NCI-H1930 (cell line): ENCODE measurements around the gene GAS7.

Source experiments
- DNase-seq, 2 experiments: peaks; one replicate each; lab custom pipeline; 2025; lab: John Stamatoyannopoulos, UW

The GAS7 gene

DNA sequence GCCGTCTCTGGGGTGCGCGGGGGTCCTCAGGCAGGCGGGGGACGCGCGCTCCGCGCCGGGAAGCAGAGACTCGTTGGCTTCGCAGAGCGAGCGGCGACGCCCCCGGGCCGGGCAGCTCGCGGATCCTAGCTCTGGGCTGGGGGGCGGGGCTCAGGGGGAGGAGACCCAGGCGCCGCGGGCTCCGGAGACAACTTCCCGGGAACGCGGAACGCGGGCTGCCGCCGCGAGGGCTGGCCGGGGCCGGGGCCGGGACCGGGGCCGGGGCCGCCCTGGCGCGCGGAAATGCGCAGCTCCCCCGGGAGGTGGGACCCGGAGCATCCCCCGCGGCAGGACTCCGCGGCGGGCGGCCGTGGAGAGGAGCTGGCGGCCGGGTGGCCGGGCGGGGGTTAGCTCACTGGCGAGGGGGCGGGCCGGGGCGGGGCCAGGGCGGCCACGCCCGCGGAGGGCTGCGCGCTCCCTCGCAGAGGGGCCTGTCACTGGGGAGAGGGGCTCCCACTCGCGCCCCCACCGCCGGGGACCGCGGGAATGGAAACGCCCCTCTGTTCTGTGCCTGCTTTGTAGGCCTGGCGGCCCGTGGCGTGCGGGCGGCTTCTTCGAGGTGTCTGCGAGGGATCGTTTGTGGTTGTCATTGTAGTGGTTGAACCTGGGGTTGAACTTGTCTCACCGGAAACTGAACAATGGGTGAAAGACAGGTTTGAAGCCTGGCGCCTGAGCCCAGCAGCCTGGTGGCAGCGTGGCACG, at the start of gene GAS7:
Gene GAS7 (minus strand): TSS at position 98 of the 741 bp plus-strand sequence.
- DNase-seq, result no peak

DNA sequence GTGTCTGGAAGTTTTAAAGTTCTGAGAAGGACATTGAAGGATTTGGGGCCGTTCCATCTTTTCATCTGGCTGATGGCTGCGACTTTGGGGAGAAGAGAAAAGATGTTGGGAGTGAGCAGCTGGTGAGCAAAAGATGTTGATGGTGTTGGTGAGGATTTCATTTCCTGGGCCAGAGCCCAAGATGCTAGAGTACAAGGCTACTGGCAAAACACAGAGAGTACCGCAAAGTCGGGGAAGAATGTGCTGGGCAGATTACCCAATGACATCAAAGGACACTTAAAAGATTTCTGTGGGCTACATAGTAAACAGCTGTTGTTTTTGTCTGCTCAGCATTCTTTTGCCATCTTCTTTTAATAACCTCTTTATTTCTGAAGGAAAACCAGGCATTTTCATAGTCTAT, 49.4 kb upstream of the GAS7 start:
- DNase-seq, result no peak

DNA sequence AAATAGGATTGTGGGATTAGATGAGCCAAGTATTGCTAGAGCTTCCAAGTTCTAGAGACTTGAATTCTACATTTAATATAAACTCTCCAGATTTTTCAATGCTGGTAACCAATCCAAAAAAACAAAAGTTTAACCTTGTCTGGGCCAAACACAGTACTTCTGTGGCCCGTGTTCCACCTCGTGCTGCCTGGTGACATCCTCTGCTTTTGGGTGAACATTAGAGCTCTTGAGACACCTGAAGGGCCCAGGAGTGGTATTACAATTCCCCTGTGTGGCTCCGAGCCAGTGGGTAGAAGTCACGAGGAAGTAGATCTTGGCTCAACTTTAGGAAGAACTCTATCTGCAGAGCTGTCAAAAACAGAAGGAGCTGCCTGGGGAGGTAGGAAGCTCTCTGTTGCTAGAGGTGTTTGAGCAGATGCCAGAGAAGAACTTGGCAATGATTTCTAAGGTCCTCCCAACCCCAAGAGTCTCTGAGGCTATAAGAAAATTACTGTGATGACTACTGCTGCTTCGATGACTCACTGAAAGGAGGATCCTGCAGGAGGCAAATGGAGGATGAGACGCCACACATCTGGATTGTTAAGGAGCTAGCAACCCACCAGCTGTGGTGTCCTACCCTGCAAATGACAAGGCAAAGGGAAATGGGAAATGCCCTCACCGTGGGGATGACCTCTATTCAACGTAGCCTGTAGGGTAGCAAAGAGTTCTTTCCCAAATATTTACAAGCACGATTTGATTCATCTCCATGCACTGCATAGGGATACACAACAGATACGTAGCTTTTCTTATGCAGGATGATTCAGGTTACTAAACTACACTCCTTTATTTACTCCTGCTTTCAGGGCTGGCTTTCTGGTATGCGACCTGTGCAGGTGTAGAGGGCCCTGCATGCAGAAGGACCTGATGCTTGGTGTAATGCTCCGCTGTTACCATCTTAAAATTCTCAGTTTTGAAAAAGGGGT, 45.8 kb upstream of the GAS7 start:
- no peak for DNase-seq

DNA sequence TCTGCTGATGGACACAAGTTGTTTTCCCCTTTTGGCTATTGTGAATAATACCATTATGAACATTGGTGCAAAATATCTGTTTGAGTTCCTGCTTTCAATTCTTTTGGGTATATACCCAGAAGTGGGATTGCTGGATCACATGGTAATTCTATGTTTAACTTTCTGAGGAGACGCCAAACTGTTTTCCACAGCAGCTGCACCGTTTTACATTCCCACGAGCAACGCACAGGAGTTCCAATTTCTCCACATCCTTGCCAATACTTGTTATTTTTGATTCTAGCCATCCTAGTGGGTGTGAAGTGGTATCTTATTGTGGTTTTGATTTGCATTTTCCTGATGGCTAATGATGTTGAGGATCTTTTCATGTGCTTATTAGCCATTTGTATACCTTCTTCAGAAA, 43.4 kb upstream of the GAS7 start:
- no peak for DNase-seq

DNA sequence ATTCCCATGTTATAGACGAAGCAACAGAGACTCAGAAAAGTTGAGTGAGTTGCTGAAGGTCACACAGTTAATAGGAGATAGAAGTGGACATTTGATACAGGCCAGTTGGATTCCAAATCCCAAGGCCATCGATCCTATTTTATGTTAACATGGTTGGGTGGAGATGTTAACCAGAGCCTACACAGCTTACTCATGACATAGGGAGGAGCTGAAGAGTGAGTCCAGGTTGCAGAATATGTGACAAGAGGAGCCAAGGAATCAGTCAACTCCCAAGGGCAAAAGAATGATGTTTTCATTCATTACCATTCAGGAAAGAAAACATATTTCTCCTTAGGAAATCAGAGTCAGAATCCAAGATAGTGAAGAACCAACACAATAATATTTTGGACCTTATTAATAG, 40.3 kb upstream of the GAS7 start:
- DNase-seq, result no peak

DNA sequence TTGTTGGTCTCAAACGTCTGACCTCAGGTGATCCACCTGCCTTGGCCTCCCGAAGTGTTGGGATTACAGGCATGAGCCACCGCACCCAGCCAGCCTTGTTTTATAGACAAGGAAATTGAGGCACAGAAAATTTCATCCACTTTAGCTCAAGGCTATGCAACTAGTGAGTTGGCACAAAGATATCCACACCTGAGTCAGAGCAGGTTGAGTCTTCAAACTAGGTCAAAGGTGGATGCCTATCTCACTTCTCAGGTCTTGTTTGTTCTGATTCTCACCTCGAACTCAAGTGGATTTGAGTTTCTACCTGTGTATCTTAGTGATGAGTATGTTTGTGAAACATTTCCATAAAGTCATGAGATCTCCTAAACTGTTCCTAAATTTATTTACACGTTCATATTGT, 35.6 kb upstream of the GAS7 start:
- DNase-seq, result no peak

DNA sequence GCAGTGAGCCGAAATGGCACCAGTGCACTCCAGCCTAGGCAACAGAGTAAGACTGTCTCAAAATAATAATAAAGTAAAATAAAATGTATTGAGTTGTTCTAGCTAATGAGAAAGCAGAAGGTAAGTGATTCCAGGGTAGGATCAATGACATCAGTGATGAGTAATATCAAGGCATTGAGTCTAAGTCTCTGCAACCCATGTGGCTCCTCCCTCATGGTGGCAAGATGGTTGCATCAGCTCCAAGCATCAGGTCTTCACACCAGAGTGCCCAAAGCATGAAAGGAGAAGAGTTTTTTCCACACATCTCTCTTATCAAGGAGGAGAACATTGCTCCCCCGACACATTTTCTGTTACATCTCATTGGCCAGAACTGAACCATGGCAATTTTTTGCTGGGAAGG, 34.8 kb upstream of the GAS7 start:
- DNase-seq, result no peak

DNA sequence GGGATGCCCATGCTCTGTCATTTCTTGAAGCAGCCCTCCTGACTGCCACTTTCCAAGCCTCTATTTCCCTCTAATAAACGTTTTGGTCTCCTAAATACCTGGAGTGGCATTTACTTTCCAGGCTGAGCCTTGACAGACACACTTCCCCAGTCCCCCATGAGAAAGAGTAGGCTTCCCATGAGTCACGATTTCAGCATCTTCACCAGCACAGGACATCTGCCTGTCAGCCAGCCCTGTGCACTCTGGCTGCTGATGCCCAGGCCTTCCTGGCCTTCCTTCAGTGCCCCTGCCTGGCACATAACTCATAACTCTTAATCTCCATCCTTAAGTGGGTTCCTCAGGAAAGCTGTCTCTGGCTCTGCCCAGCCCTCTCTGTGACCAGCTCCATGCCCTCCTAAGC, 30.8 kb upstream of the GAS7 start:
- no peak for DNase-seq

DNA sequence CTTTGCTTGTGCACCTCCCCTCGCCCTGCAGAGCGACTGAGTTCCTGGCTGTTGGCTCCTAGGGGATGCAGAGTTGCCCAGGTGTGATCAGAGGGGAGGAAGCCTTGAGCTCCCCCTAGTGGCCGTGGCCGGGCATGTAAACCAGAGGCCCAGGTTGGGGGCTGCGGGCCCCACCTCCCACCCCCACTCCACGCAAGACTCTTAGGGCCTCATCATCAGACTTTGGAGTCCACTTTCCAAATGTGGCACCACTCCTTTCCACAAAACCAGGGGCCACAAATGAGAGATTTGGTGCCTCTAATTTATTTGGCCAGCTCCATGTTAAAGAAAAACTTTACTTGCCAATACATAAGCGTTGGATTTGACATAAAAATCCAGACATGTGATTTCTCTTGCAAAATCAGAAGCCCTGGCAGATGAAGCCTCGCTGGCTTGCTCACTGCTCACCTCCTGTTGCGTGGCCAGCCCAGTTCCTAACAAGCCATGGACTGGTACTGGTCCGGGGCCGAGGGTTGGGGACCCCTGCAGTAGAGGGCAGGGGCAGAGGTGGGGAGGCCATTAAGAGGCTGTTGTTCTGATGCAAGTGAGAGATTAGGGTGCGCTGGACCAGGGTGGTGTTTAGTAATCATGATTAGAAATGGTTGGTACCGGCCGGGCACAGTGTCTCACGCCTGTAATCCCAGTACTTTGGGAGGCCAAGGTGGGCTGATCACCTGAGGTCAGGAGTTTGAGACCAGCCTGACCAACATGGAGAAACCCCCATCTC, 28.7 kb upstream of the GAS7 start:
- peak in 1 of 2 experiments; percentile 36 for DNase-seq

DNA sequence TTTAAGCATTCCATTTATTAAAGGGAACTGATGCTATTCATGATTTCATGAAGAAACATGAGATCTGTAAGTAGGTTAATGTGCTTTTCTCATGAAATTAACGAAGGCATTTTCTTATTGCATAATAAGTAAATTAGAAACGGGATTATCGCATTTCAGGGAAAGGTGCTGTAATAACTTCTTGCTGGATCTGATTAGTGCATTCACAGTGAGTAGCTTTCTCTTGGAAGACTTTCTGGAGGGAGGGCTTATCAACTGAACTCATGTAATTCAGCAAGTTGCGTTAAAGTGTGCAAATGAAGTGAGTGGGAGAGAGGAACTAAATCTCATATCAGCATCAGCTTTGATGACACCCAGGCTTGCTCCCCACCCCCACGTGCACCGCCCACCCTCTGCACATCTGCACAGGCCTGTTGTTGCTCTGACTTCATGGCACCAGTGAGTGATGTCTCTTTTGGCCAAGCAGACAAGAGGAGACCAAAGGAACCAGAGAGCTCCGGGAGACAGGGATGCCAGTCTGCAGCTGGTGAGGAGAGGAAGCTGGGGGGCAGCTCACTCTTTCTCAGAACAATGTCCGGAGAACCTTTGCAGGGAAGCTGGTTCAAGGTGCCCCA, 26.3 kb upstream of the GAS7 start:
- no peak for DNase-seq

DNA sequence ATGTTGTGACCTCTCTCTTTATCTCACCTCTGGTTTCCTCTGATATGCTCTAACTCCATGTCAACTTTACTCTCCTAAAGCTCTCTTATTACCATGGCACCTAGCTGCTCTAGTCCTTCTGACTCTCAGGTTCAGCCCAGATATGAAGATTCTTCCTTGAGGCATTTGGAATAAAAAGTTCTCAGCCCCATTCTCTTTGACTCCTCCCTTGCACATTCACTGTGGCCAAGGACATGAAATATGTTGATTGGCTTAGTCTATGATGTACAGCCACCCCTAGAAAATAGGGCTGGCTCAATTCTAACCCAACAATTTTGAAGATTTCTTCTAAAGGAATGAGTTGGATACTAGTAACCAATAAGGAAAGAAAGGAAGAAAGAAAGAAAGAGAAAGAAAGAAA, 20.8 kb upstream of the GAS7 start:
- DNase-seq, result no peak

DNA sequence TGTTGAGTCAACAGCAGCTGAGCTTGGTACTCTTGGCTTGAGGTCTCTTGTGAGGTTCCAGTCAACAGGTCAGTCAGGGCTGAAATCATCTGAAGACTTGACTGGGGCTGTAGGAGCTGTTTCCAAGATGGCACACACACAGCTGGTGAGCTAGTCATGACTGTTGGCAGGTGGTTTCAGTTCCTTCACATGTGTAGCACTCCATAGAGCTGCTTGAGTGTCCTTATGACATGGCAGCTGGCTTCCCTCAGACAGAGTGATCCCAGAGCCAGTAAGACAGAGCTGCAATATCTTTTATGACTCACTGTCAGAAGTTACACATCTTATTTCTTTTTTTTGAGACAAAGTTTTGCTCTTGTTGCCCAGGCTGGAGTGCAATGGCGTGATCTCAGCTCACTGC, 19.5 kb upstream of the GAS7 start:
- DNase-seq, result no peak

DNA sequence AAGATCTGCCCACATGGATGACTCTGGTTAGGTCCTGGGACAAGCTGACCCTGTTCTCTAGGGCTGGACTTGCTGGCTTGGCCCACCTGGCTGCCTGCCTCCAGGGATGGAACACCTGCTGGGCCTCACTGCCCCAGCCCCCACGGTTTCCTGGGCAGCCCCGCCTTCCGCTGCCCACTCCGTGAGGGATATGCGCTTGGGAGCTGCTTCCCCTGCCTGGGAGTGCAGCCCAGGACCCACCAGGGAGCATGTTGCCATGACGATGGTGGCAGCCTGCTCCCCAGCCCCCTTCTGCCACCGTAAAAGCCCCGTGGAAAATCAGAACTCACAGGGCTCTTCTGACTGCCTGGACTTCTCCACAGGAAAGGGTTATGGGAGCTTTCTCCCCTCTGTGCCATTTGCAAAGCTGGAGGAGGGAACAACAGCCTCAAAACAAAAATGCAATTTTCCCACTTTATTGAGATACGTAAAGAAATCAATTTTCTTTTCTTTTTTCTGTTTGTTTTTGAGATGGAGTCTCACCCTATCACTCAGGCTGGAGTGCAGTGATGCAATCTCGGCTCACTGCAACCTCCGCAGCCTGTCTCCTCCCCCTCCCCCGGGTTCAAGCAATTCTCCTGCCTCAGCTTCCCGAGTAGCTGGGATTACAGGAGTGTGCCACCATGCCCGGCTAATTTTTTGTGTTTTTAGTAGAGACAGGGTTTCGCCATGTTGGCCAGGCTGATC, 18.0 kb upstream of the GAS7 start:
- DNase-seq, result no peak

DNA sequence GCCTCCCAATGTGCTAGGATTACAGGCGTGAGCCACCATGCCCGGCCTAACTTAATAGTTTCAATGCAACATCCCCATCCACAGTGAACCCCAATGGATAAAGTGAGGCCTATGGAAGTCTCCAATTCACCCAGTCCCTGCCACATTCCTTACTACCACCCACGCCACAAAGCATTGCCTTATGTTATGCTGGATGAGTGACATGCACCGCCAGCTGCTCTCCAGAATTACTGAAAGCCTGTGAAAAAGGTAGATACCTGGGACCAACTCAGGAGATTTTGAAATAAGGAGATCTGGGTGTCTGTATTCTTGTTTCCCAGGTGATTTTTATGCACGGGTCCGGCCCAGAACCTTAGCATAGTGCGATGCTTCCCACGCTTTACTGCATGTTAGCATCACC, 16.9 kb upstream of the GAS7 start:
- no peak for DNase-seq

DNA sequence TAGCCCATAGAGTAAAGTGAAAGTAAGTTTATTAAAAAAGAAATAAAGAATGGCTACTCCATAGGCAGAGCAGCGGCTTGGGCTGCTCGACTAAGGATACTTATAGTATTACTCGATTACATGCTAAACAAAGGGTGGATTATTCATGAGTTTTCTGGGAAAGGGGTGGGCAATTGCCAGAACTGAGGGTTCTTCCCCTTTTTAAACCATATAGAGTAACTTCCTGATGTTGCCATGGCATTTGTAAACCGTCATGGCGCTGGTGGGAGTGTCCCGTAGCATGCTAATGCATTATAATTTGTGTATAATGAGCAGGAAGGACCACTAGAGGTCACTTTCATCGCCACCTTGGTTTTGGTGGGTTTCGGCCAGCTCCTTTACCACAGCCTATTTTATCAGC, 13.3 kb upstream of the GAS7 start:
- DNase-seq, result no peak

DNA sequence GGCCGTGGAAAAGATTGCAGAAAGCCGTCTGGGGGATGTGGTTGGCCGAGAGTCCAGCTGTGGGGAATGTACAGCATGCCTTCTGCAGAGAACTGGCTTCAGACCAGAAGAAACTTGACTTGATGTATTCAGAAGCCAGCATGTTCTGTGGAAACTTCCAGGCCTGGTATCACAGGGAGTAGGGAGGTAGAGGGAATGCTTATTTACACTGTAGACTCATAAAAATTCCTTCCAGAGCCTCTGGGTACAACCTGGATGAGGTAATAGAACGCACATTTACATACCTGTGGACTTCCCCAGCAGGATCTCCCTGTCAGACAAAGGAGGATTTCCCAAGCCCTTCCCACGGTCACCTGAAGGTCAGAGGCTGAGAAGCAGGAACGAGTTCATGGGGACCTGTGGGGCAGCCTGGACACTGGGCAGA, 11.8 kb upstream of the GAS7 start:
- no peak for DNase-seq

DNA sequence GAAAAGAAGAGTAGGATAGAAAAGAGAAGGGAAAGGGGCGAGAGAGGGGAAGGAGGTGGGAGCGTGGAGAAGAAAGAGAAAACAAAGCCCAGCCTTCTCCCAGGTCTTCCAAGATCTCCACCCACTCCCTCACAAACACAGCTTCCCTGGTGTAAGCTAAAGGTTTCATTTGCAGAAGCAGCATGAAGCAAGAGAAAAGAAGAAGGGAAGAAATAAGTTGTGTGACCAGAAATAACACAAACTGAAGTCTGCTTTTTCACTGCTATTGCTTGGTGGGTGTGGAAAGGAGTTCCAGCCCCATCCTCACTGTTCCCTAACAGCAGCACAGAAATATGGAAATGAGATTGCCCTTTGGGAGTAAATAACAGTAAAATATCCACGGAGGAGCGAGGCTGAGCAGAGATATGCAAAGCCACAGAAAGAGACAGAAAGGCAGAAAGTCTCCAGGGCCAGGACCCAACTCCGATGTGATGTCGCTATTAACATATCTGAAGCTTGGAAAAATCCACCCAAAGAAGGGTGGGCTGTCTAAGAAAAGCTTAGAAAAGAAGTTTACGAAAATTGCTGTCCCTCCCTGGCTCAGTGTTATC, 10.3 kb upstream of the GAS7 start:
- no peak for DNase-seq

DNA sequence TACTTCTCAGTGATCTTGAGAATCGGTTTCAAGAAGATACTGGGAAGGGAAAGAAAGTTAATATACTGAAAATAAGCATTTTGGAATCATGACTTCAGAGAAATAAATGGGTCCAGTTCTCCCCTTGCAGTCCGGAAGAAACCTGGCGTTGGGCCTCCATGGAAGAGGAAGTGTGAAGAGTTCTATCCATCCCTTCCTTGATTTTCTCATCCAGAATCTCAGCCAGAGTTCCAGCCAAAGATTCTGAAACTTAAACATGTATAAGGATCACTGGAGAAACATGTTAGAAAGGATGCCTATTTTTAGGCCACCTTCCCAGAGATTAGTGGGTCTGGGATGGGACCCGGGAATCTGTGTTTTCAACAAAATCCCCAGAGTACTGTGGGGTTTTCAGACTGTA, 8.7 kb upstream of the GAS7 start:
- DNase-seq, result no peak

DNA sequence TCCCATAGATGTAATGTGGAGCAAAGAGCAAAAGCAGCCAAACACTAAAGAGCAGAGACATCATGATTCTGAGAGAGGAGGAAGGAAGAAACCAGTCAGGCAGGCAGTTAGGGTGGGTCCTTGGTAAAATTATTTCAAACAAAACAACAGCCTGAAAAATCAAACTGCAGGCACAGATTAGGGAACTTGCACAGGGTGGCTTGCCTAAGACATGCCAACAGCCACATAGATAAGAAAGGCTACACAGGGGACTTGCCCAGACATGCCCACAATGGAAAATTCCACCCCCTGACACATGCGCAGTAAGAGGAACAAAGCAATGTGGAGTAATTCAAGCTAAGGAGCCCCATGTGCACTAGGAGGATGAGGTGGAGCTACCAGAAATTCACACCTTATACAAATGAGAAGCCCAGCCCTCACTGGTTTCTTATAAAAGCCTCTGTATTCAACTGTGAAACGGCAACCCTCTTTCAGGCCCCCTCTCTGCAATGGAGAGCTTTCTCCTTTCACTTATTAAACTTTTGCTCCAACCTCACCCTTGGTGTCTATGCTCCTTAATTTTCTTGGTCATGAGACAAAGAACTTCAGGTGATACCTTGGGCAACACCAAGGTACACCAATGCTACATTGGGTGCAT, 7.3 kb upstream of the GAS7 start:
- DNase-seq, result no peak

DNA sequence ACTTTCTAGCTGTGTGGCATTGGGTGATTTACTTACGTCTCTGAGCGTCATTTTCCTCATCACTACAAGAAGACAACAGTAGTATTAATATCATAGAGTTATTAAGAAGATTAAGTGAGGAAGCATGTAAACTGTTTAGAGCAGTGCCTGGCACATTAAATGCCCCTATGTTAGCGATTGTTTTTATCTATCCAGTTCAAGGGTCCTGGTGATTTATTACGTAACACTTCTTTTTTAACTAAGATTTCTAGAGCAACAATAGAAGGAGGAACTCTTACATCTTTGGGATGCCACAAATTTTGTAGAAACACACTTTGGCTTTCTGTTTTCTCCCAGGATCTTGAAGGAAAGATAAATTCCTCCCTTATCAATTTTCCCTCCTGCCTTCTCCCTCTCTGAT, 3.3 kb upstream of the GAS7 start:
- no peak for DNase-seq

DNA sequence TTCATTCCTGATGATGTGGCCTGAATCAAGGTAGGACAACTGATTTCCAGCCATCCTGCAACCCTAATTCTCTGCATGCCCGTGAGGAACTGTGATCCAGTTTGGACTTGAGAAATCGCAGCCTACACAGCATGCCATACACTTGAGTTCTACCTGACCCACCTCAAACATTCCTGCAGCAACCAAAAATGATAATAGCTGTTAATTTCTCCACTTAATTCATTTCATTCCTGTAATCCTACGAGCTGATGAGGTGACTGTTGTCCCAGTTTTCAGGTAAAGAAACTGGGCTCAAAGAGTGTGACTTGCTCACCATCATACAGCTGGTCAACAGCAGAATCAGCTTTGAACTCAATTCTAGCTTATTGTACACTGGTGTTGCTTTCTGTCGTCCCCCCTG, 2.2 kb upstream of the GAS7 start:
- DNase-seq, result no peak
